OCI-LY7 (cell line): ENCODE measurements around the gene KCNE4.

Experiments
- EZH2phosphoT487 ChIP-seq: fragments of 200-600 bp; sonication (generic); IDR thresholded peaks from 2 replicates; pipeline ENCODE4 v1.6.1; 2018; ENCODE audit warnings: low read depth, borderline replicate concordance, mild to moderate bottlenecking, mixed run types, antibody characterized with exemption, low read length, moderate library complexity, mixed read lengths
- TF ChIP-seq, protein P1 (sequence below): fragments of 200-600 bp; sonication (generic); conservative IDR thresholded peaks from 2 replicates; pipeline ENCODE4 v1.5.1; 2014; ENCODE audit warnings: mild to moderate bottlenecking, antibody characterized with exemption, low read length, moderate library complexity, mixed read lengths

GRCh38 chr2:223010641-223011040 is 41.3 kb upstream of the KCNE4 start:
- TF ChIP-seq, protein P1, sequence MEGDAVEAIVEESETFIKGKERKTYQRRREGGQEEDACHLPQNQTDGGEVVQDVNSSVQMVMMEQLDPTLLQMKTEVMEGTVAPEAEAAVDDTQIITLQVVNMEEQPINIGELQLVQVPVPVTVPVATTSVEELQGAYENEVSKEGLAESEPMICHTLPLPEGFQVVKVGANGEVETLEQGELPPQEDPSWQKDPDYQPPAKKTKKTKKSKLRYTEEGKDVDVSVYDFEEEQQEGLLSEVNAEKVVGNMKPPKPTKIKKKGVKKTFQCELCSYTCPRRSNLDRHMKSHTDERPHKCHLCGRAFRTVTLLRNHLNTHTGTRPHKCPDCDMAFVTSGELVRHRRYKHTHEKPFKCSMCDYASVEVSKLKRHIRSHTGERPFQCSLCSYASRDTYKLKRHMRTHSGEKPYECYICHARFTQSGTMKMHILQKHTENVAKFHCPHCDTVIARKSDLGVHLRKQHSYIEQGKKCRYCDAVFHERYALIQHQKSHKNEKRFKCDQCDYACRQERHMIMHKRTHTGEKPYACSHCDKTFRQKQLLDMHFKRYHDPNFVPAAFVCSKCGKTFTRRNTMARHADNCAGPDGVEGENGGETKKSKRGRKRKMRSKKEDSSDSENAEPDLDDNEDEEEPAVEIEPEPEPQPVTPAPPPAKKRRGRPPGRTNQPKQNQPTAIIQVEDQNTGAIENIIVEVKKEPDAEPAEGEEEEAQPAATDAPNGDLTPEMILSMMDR = no peak
- no peak for TF ChIP-seq EZH2phosphoT487
